ENCODE data around the gene DACH1.
A peak's percentile ranks its signal among the peaks of the same experiment; 100 is the strongest.

The DACH1 gene

GRCh38 chr13:71536201-71536600 is 330.8 kb downstream of the DACH1 start:
- DNase-seq, result no peak

DNA sequence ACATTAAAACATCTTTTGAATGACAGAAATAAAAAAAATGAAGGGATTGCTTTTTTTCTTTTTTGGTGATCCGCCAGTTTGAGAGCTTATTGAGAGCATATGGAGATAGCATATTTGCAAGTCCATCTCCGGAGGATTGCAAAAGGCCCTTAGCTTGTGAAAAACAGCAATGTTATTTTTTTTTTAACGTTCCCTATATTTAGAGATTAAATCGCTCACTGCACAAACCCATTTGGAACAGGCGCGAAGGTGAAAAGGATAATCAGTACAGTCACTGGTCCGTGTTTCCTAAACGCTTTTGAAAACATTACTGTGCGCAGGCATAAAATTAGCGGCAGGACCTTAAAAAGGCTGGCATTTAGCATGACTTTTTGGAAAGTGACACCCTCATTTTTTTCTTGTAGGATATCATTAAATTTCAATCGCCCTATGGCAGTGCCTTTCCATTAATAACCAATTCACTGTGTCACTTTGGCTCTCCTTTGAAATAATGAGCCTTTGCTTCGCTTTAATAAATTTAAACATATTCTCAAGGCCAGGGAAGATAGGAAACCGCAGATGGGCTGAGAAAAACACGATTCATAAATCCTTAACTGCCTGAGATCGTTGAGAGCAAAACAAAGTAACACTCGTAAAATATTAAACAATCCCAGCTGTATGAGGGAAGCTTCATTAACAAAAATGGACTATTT is 342.2 kb downstream of the DACH1 start:
- DNase-seq, result peak; percentile 74

GRCh38 chr13:71524245-71524612 is 342.8 kb downstream of the DACH1 start:
- DNase-seq, result no peak

- DNase-seq, result peak; percentile 76
Measured at GRCh38 chr13:71522941-71523526, 344.0 kb downstream of the DACH1 start.

DNA sequence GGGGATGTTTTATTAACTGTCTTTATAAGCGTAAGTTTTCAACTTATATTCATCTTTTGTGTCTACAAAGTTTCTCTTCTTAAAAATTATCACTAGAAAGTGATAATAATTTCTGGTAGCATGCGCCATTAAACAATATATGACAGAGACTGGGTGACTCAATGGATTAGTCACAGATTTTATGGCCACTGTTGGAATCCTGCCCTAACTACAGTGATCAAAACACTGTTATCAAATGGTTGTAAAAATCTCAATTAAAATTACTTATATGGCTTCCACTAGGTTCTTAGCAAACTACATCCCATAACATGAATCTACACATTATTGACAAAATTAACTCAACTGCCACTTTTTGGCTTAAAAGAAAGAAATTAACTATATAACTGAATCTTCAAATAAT is 350.0 kb downstream of the DACH1 start:
- no peak for DNase-seq

DNA sequence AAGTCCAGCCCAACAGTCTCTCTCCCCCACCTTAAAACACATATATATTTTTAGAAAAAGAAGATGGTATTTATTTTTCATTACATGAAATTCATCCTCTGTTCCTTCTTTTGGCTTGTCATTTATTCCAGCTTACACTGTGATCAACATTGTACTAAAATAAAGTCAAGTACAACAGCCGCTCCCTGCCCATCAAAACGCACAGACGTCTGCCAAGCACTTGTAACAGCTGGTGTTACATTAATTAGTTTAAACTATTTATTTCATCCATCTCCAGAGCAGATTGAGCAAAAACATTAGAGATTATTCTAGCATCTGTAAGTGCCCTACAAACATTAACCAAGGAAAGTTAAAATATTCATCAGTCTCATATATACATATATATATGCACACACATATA is 350.5 kb downstream of the DACH1 start:
- peak; percentile 51 for DNase-seq

- peak; percentile 30 for DNase-seq
Measured at GRCh38 chr13:71515744-71516038, 351.3 kb downstream of the DACH1 start.

- DNase-seq, result no peak
Measured at GRCh38 chr13:71514900-71515743, 351.9 kb downstream of the DACH1 start.

GRCh38 chr13:71513411-71514033 is 353.5 kb downstream of the DACH1 start:
- peak; percentile 27 for DNase-seq

DNA sequence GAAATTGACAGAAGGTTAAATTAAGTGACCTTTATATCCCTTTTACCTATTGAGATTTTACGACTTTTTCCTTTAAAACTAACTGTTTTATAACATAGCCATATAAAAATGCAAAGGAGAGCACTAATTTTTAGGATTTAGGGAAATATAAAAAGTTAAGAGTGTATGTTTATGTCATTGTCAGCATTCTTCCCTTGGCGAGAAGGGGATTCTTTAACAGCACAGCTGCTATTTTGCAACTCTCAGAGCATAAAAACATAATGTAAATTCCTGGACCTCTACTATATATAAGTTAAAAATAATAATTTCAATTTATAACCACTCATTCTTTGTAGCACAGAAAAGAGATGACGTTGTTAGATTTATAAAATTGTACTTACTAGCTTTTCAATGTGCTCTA is 363.2 kb downstream of the DACH1 start:
- no peak for DNase-seq

DNA sequence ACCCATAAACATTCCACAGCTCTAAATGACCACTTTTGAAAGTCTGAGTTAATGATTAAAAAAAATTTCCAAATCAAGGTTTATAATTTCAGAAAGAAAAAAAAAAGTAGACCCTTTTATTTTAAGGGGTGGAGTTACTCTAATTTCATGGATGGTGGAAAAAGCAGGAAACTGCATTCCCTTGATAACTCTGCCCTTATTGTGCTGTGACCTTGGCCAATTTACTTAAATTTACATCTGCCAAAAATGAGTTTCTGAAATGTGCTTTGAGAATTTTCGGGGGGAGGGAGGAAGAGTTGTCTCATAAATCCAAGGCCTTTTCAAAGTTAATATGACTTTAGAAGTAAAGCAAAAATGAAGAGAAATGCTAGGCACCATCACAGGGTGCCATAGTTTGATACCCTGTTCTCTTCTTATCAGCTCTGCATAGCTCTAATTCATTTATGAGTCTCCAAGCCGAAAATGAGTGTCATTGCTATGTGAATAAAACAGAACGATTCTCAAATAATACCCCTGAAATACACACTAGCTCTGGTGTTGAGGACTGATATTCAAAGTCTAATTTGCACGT is 367.0 kb downstream of the DACH1 start:
- DNase-seq, result no peak

- no peak for DNase-seq
Measured at GRCh38 chr13:71499235-71499634, 367.8 kb downstream of the DACH1 start.

- DNase-seq, result no peak
Measured at GRCh38 chr13:71493189-71493588, 373.8 kb downstream of the DACH1 start.

GRCh38 chr13:71492346-71492871 is 374.6 kb downstream of the DACH1 start:
- DNase-seq, result no peak

- no peak for DNase-seq
Measured at GRCh38 chr13:71491010-71491409, 376.0 kb downstream of the DACH1 start.

DNA sequence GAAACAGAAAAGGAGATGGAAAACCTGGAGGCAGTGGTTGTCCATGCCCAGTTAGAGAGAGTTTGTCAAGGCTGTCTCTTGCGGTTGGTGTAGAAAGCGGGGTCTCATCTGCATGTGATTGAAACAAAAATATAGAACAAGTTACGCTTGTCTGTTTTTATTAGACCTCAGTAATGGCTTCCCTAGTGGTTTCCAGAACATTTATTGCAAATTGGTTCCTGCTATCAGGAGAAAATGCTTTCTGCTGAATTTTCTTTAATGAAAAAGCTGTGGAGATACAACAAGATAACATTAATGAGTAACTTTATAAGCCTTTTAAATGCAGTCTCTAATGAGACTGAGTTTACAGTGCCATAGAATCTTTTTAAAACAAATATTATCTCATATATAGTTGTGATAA is 378.0 kb downstream of the DACH1 start:
- no peak for DNase-seq

- no peak for DNase-seq
Measured at GRCh38 chr13:71488201-71488600, 378.8 kb downstream of the DACH1 start.

GRCh38 chr13:71485913-71486312 is 381.1 kb downstream of the DACH1 start:
- DNase-seq, result no peak

DNA sequence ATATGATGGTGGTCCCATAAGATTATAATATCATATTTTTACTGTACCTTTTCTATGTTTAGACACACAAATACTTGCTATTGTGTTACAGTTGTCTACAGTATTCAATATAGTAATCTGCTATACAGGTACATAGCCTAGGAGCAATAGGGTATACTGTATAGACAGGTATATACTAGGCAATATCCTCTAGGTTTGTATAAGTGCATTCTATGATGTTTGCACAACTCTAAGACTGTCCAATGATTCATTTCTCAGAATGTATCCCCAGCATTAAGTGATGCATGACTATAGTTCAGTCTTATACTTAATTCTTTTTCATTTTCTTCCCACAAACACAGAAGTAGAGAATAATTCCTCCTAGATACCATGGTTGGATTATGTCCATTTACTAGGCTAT is 383.3 kb downstream of the DACH1 start:
- no peak for DNase-seq

DNA sequence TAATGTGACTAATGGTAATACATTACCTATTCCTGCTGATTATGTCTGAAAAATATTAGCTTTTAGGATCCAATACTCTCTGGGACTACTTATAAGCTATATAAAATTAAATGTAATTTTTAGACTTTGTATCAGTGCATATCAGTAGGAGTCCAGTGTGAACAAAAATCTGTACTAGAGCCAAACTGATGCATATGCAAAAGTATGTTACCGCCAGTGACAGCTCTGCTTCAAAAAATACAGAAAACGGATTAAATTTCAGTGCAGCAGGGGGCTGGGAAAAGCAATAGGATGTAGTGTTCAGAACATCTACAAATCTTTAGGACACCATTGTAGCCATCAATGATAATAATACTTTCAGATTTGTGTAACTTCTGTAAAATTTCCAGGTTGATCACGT is 385.5 kb downstream of the DACH1 start:
- DNase-seq, result no peak

DNA sequence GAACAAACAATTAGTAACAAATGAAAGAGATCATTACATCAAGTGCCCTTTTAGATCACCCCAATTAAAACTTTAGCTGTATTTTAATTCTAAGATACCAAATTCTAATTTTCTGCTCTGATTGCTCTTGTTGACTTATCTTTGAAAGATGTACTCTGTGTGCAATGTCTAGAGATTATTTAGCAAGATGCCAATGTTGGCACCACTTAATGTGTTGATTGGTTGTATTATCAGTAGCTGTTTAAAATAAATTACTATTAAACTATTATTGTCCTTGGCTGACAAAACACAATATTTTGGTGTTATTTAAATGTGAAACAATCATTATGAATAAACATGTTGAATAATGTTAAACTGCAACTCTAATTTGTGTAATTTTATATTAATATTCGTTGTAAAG is 386.0 kb downstream of the DACH1 start:
- no peak for DNase-seq

- DNase-seq, result no peak
Measured at GRCh38 chr13:71477735-71478134, 389.3 kb downstream of the DACH1 start.

DNA sequence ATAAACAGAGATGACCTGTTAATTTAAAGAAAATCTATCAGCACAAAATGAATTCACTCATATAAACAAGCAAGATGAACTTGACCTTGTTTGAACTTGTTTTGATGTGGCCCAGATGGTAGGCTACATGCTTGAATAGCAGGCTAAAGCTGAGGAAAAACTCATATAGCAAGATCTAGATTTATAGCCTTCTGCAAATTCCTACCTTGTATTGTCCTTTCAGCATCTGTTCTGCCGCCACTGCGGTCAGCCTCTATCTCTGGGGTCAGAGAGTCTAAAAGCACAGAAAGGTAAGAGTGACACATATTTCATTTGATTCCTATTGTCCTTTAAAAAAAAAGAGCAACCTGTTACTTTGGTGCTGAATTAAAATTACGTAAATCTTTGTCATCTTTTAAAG is 392.1 kb downstream of the DACH1 start:
- DNase-seq, result no peak

Measured in NCI-H446 treated with DMSO at 0.1 percent for 48 hours (cell line).